ENCODE data around the gene JAK2.
"Not testable (repeated sequence)": the region's sequence is repeated elsewhere in the genome, so short reads cannot be mapped to it uniquely, and the experiment has no call there.

JAK2 gene

GRCh38 chr9:4937446-4937845 lies 47.6 kb upstream of the JAK2 start:
- Histone ChIP-seq H3K4me3 (ENCODE audit: low read length) (no peak overlapping the region), H3K4me1 (ENCODE audit: control insufficient read depth, low read length) (peaks cover 7% of the 10 kb centered on the region), H3F3A (ENCODE audit: control insufficient read depth, insufficient read depth) (no peaks in the 10 kb centered on the region), H3K4me2 (ENCODE audit: low read length) (no peak overlapping the region), H3K79me2 (ENCODE audit: control insufficient read depth, low read length) (no peaks in the 10 kb centered on the region), H3K36me3 (ENCODE audit: control insufficient read depth, low read length) (no peaks in the 10 kb centered on the region), H3K27me3 (ENCODE audit: control insufficient read depth, low read length) (no peaks in the 10 kb centered on the region), H3K9me2 (replicated peaks; ENCODE audit: control insufficient read depth, low read length) (no peaks in the 10 kb centered on the region), H4K20me1 (ENCODE audit: control insufficient read depth, insufficient read depth, low read depth, low read length) (no peaks in the 10 kb centered on the region), H3K27ac (ENCODE audit: low read depth, low read length) (no peak overlapping the region), H3K9me3 (ENCODE audit: control insufficient read depth, insufficient read depth, low read length) (no peaks in the 10 kb centered on the region)
- TF ChIP-seq CTCF (IDR thresholded peaks at IDR 0.05; ENCODE audit: low read depth, low read length, poor library complexity, severe bottlenecking) = no peak
- TF ChIP-seq EZH2phosphoT487 (IDR thresholded peaks at IDR 0.05; ENCODE audit: borderline replicate concordance, low read length) = no peak

DNA sequence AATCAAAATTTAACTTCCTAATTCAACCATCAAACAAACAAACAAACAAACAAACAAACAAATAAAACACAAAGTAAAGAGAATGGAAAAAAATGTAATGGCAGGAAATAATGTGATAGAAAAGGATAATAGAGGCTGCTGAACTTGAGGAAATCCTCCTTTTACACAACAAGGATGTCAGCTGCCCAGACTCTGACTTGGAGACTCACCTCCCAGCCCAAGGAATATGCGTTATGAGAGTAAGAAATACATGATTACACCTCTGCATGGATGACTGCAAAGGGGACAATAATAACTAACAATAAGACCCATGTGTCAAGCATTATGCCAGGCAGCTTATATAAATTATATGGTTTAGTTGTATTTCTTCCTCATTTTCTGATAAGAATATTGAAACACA lies 46.6 kb upstream of the JAK2 start:
- Histone ChIP-seq H4K20me1 (ENCODE audit: control insufficient read depth, insufficient read depth, low read depth, low read length) (no peaks in the 10 kb centered on the region), H3K4me1 (ENCODE audit: control insufficient read depth, low read length) (peaks cover 7% of the 10 kb centered on the region), H3K27ac (ENCODE audit: low read depth, low read length) (no peak overlapping the region), H3K9me3 (ENCODE audit: control insufficient read depth, insufficient read depth, low read length) (no peaks in the 10 kb centered on the region), H3K9me2 (replicated peaks; ENCODE audit: control insufficient read depth, low read length) (no peaks in the 10 kb centered on the region), H3K79me2 (ENCODE audit: control insufficient read depth, low read length) (no peaks in the 10 kb centered on the region), H3F3A (ENCODE audit: control insufficient read depth, insufficient read depth) (no peaks in the 10 kb centered on the region), H3K27me3 (ENCODE audit: control insufficient read depth, low read length) (no peaks in the 10 kb centered on the region), H3K4me3 (ENCODE audit: low read length) (no peak overlapping the region), H3K4me2 (ENCODE audit: low read length) (no peak overlapping the region), H3K36me3 (ENCODE audit: control insufficient read depth, low read length) (no peaks in the 10 kb centered on the region)
- TF ChIP-seq EZH2phosphoT487 (IDR thresholded peaks at IDR 0.05; ENCODE audit: borderline replicate concordance, low read length) = no peak
- no peak for TF ChIP-seq CTCF (IDR thresholded peaks at IDR 0.05; ENCODE audit: low read depth, low read length, poor library complexity, severe bottlenecking)

DNA sequence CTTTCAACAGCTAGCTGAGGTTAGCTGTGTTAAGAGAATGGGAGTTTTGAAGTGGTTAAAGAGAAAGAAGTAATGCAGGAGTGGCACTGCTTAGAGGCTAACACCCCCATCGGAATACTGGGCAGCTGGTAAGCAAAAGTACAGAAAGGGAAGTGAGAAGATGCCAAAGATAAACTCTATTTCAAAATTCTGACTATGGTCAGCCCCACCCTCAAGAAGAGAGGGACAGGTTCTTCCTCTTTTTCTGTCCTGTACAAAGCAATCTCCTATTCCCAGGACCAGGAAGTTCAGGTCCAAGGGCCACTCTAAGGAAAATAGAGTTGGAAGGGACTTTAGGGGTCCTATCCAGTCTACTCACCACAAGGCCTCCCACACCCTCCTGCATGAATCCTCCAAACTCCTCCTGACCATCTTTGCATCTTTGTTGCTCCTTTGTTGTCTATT lies 45.9 kb upstream of the JAK2 start:
- no peaks in the 10 kb centered on the region for H3F3A ChIP-seq (ENCODE audit: control insufficient read depth, insufficient read depth)
- H3K9me2 ChIP-seq (replicated peaks; ENCODE audit: control insufficient read depth, low read length) = no peaks in the 10 kb centered on the region
- no peaks in the 10 kb centered on the region for H4K20me1 ChIP-seq (ENCODE audit: control insufficient read depth, insufficient read depth, low read depth, low read length)
- no peaks in the 10 kb centered on the region for H3K9me3 ChIP-seq (ENCODE audit: control insufficient read depth, insufficient read depth, low read length)
- H3K4me1 ChIP-seq (ENCODE audit: control insufficient read depth, low read length) = peaks cover 7% of the 10 kb centered on the region
- TF ChIP-seq EZH2phosphoT487 (IDR thresholded peaks at IDR 0.05; ENCODE audit: borderline replicate concordance, low read length) (no peak), CTCF (IDR thresholded peaks at IDR 0.05; ENCODE audit: low read depth, low read length, poor library complexity, severe bottlenecking) (no peak)
- no peak overlapping the region for H3K4me3 ChIP-seq (ENCODE audit: low read length)
- H3K36me3 ChIP-seq (ENCODE audit: control insufficient read depth, low read length) = no peaks in the 10 kb centered on the region
- no peaks in the 10 kb centered on the region for H3K27me3 ChIP-seq (ENCODE audit: control insufficient read depth, low read length)
- no peak overlapping the region for H3K27ac ChIP-seq (ENCODE audit: low read depth, low read length)
- no peak overlapping the region for H3K4me2 ChIP-seq (ENCODE audit: low read length)
- no peaks in the 10 kb centered on the region for H3K79me2 ChIP-seq (ENCODE audit: control insufficient read depth, low read length)

DNA sequence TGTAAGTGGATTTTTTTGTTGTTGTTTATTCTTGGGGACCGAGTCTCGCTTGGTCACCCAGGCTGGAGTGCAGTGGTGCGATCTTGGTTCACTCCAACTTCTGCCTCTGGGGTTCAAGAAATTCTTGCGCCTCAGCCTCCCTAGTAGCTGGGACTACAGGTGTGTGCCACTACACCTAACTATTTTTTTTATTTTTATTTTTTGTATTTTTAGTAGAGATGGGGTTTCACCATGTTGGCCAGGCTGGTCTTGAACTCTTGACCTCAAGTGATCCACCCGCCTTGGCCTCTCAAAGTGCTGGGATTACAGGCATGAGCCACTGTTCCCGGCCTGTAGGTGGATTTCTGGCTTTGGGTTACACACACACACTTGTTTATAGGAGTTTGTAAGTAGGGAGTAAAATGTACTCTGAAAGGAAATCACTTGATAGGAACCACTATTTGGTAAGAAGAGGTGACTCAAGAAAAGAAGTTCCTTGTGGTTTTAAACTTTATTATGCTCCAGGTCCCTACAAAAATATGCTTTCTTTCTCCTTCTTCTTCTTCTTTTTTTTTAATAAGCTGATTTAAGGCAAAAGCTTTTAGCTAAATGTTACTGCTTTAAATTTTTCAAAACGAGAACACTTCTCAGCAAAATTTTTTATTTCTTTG lies 42.9 kb upstream of the JAK2 start:
- not testable (repeated sequence) for H3K4me2 ChIP-seq (ENCODE audit: low read length); H3F3A ChIP-seq (ENCODE audit: control insufficient read depth, insufficient read depth); H3K27me3 ChIP-seq (ENCODE audit: control insufficient read depth, low read length); H3K27ac ChIP-seq (ENCODE audit: low read depth, low read length); H3K4me3 ChIP-seq (ENCODE audit: low read length); H3K79me2 ChIP-seq (ENCODE audit: control insufficient read depth, low read length); H4K20me1 ChIP-seq (ENCODE audit: control insufficient read depth, insufficient read depth, low read depth, low read length); H3K36me3 ChIP-seq (ENCODE audit: control insufficient read depth, low read length); H3K9me2 ChIP-seq (replicated peaks; ENCODE audit: control insufficient read depth, low read length); H3K4me1 ChIP-seq (ENCODE audit: control insufficient read depth, low read length); H3K9me3 ChIP-seq (ENCODE audit: control insufficient read depth, insufficient read depth, low read length)

Data from DOHH2 (cell line).